Activated T-helper 17 cell treated with anti-CD3 and anti-CD28 coated beads, Interleukin-2, amount 50 U/mL, for 72 hours (primary cell): ENCODE results near the gene SDR42E1. TPM values are rescaled to one million over a fixed set of nuclear protein-coding genes. Genes with fewer than 3 reads are reported as not detected.
"Not testable (repeated sequence)": the region's sequence is repeated elsewhere in the genome, so short reads cannot be mapped to it uniquely, and the experiment has no call there.

ENCODE experiments used
- ATAC-seq: fragments of 150-1000 bp; cut with Tn5 transposase; replicated peaks from 2 replicates; pipeline ENCODE4 v1.10.0; 2021; ENCODE audit warnings: mild to moderate bottlenecking, moderate library complexity
- H3K27ac Mint-ChIP-seq: one replicate; pipeline ENCODE4 v1.8.0; 2022; ENCODE audit warnings: mixed read lengths
- H3K27me3 Mint-ChIP-seq: one replicate; pipeline ENCODE4 v1.8.0; 2022; ENCODE audit warnings: mixed read lengths
- H3K36me3 Mint-ChIP-seq: one replicate; pipeline ENCODE4 v1.8.0; 2022; ENCODE audit warnings: low read depth, mild to moderate bottlenecking, mixed read lengths
- H3K4me1 Mint-ChIP-seq: one replicate; pipeline ENCODE4 v1.8.0; 2022; ENCODE audit warnings: mixed read lengths
- H3K4me3 Mint-ChIP-seq: one replicate; pipeline ENCODE4 v1.8.0; 2022; ENCODE audit warnings: mild to moderate bottlenecking, mixed read lengths
- H3K9me3 Mint-ChIP-seq: one replicate; pipeline ENCODE4 v1.8.0; 2022; ENCODE audit warnings: mixed read lengths
- total RNA-seq, 2 donors: library from RNA; stranded (reverse); gene quantifications; one replicate each; pipeline ENCODE4 v1.2.3, GENCODE V29; 2022

Gene SDR42E1
- total RNA-seq, 2 donors from 2014 or later = 3.7 to 5.1 TPM

- Mint-ChIP-seq H3K27me3 (peaks cover 18% of the 10 kb centered on the region), H3K9me3 (no peaks in the 10 kb centered on the region), H3K36me3 (no peaks in the 10 kb centered on the region), H3K27ac (no peak overlapping the region), H3K4me3 (no peak overlapping the region), H3K4me1 (no peaks in the 10 kb centered on the region)
- ATAC-seq = no peak
These were observed 13.6 kb upstream of the SDR42E1 start for GRCh38 chr16:82024883-82025282.

GRCh38 chr16:82024316-82024715, 13.0 kb upstream of the SDR42E1 start:
- Mint-ChIP-seq H3K4me1 (no peaks in the 10 kb centered on the region), H3K36me3 (no peaks in the 10 kb centered on the region), H3K9me3 (no peaks in the 10 kb centered on the region), H3K27me3 (peaks cover 23% of the 10 kb centered on the region), H3K4me3 (no peak overlapping the region), H3K27ac (no peak overlapping the region)
- ATAC-seq = no peak

- ATAC-seq = no peak
- H3K27me3 Mint-ChIP-seq = peaks cover 30% of the 10 kb centered on the region
These were observed 11.9 kb upstream of the SDR42E1 start for GRCh38 chr16:82023206-82023605.

GRCh38 chr16:82020051-82020450, 8.8 kb upstream of the SDR42E1 start:
- no peak overlapping the region for H3K27ac Mint-ChIP-seq
- no peaks in the 10 kb centered on the region for H3K9me3 Mint-ChIP-seq
- H3K27me3 Mint-ChIP-seq = peaks cover 29% of the 10 kb centered on the region
- H3K36me3 Mint-ChIP-seq = no peaks in the 10 kb centered on the region
- no peaks in the 10 kb centered on the region for H3K4me1 Mint-ChIP-seq
- no peak for ATAC-seq
- H3K4me3 Mint-ChIP-seq = no peak overlapping the region

More at GRCh38 chr16:82023206-82023605, 11.9 kb upstream of the SDR42E1 start:
- no peak overlapping the region for H3K4me3 Mint-ChIP-seq
- H3K27ac Mint-ChIP-seq = no peak overlapping the region
- no peaks in the 10 kb centered on the region for H3K36me3 Mint-ChIP-seq
- no peaks in the 10 kb centered on the region for H3K9me3 Mint-ChIP-seq
- no peaks in the 10 kb centered on the region for H3K4me1 Mint-ChIP-seq

- H3K27ac Mint-ChIP-seq = no peak overlapping the region
- no peaks in the 10 kb centered on the region for H3K36me3 Mint-ChIP-seq
- ATAC-seq = no peak
- peaks cover 29% of the 10 kb centered on the region for H3K27me3 Mint-ChIP-seq
- no peaks in the 10 kb centered on the region for H3K4me1 Mint-ChIP-seq
- H3K4me3 Mint-ChIP-seq = no peak overlapping the region
- no peaks in the 10 kb centered on the region for H3K9me3 Mint-ChIP-seq
These were observed 8.3 kb upstream of the SDR42E1 start for GRCh38 chr16:82019535-82019934.

GRCh38 chr16:82017911-82018568, 6.8 kb upstream of the SDR42E1 start:
- Mint-ChIP-seq H3K36me3 (no peaks in the 10 kb centered on the region), H3K27ac (no peak overlapping the region), H3K27me3 (peaks cover 20% of the 10 kb centered on the region), H3K4me3 (no peak overlapping the region), H3K9me3 (no peaks in the 10 kb centered on the region), H3K4me1 (no peaks in the 10 kb centered on the region)
- no peak for ATAC-seq

GRCh38 chr16:82016964-82017363, 5.7 kb upstream of the SDR42E1 start:
- Mint-ChIP-seq H3K4me3 (no peak overlapping the region), H3K27me3 (peaks cover 23% of the 10 kb centered on the region), H3K27ac (no peak overlapping the region), H3K9me3 (no peaks in the 10 kb centered on the region), H3K4me1 (peaks cover under 1% of the 10 kb centered on the region), H3K36me3 (no peaks in the 10 kb centered on the region)
- no peak for ATAC-seq

- Mint-ChIP-seq H3K4me1 (peaks cover 7% of the 10 kb centered on the region), H3K4me3 (no peak overlapping the region), H3K36me3 (no peaks in the 10 kb centered on the region), H3K27me3 (peaks cover 22% of the 10 kb centered on the region), H3K27ac (no peak overlapping the region), H3K9me3 (peaks cover 4% of the 10 kb centered on the region)
- peak; percentile 41 for ATAC-seq
These were observed 5.0 kb upstream of the SDR42E1 start for GRCh38 chr16:82016263-82016662.

GRCh38 chr16:82013139-82013538, 1.9 kb upstream of the SDR42E1 start:
- H3K4me1 Mint-ChIP-seq = peaks cover 22% of the 10 kb centered on the region
- no peak for ATAC-seq
- H3K27me3 Mint-ChIP-seq = peaks cover 7% of the 10 kb centered on the region
- peaks cover 14% of the 10 kb centered on the region for H3K36me3 Mint-ChIP-seq
- no peak overlapping the region for H3K27ac Mint-ChIP-seq
- H3K4me3 Mint-ChIP-seq = no peak overlapping the region
- H3K9me3 Mint-ChIP-seq = peaks cover 8% of the 10 kb centered on the region

- Mint-ChIP-seq H3K27me3 (peaks cover 4% of the 10 kb centered on the region), H3K27ac (peak overlapping the region; percentile 87), H3K4me1 (peaks cover 25% of the 10 kb centered on the region), H3K4me3 (peak overlapping the region; percentile 75), H3K36me3 (peaks cover 29% of the 10 kb centered on the region), H3K9me3 (peaks cover 10% of the 10 kb centered on the region)
- ATAC-seq = peak; percentile 76
These were observed 621 bp downstream of the SDR42E1 start for GRCh38 chr16:82010649-82011048.

- peaks cover 10% of the 10 kb centered on the region for H3K9me3 Mint-ChIP-seq
- ATAC-seq = peak; percentile 64
- H3K27me3 Mint-ChIP-seq = not testable (repeated sequence)
- H3K4me3 Mint-ChIP-seq = peak overlapping the region; percentile 75
- peaks cover 25% of the 10 kb centered on the region for H3K4me1 Mint-ChIP-seq
- peaks cover 32% of the 10 kb centered on the region for H3K36me3 Mint-ChIP-seq
- peak overlapping the region; percentile 87 for H3K27ac Mint-ChIP-seq
These were observed 1.5 kb downstream of the SDR42E1 start for GRCh38 chr16:82009789-82010188.

- ATAC-seq = peak; percentile 52
- H3K27ac Mint-ChIP-seq = peak overlapping the region; percentile 87
- peaks cover 4% of the 10 kb centered on the region for H3K27me3 Mint-ChIP-seq
- H3K36me3 Mint-ChIP-seq = peaks cover 38% of the 10 kb centered on the region
- H3K4me3 Mint-ChIP-seq = peak overlapping the region; percentile 75
- H3K4me1 Mint-ChIP-seq = peaks cover 26% of the 10 kb centered on the region
- H3K9me3 Mint-ChIP-seq = peaks cover 10% of the 10 kb centered on the region
These were observed 2.2 kb downstream of the SDR42E1 start for GRCh38 chr16:82008957-82009592.

GRCh38 chr16:82007189-82007588, 4.1 kb downstream of the SDR42E1 start:
- H3K27ac Mint-ChIP-seq = no peak overlapping the region
- H3K9me3 Mint-ChIP-seq = peaks cover 10% of the 10 kb centered on the region
- H3K4me1 Mint-ChIP-seq = peaks cover 29% of the 10 kb centered on the region
- H3K4me3 Mint-ChIP-seq = no peak overlapping the region
- ATAC-seq = no peak
- peaks cover 46% of the 10 kb centered on the region for H3K36me3 Mint-ChIP-seq
- H3K27me3 Mint-ChIP-seq = no peaks in the 10 kb centered on the region

GRCh38 chr16:82006036-82006435, 5.2 kb downstream of the SDR42E1 start:
- Mint-ChIP-seq H3K4me3 (no peak overlapping the region), H3K27ac (peak overlapping the region; percentile 29), H3K4me1 (peaks cover 23% of the 10 kb centered on the region), H3K36me3 (peaks cover 48% of the 10 kb centered on the region), H3K27me3 (no peaks in the 10 kb centered on the region), H3K9me3 (peaks cover 6% of the 10 kb centered on the region)
- no peak for ATAC-seq
